Occipital lobe (tissue), 2 donors: ENCODE data around the gene TOMM5. TPM values are rescaled to one million over a fixed set of nuclear protein-coding genes. Genes with fewer than 3 reads are reported as not detected.

ENCODE experiments used
- DNase-seq: peaks from one replicate; lab custom pipeline; 2025; lab: John Stamatoyannopoulos, UW
- total RNA-seq: library from RNA; depleted of rRNA; stranded (reverse); fragments of >200 nt; gene quantifications from one replicate; pipeline ENCODE4 v1.2.3, GENCODE V29; 2014

The TOMM5 gene
- total RNA-seq, result 59.1 TPM

GRCh38 chr9:37592108-37592951 is at the start of gene TOMM5:
TSS of gene TOMM5 (minus strand) at chr9:37592597. CDS start at chr9:37592532, 65 bp downstream.
- peak; percentile 87 for DNase-seq

GRCh38 chr9:37641331-37641730 is 48.9 kb upstream of the TOMM5 start:
- no peak for DNase-seq

GRCh38 chr9:37640246-37640645 is 47.8 kb upstream of the TOMM5 start:
- no peak for DNase-seq

GRCh38 chr9:37639841-37640240 is 47.4 kb upstream of the TOMM5 start:
- DNase-seq, result no peak

- no peak for DNase-seq
These were observed 46.8 kb upstream of the TOMM5 start for GRCh38 chr9:37639109-37639762.

- no peak for DNase-seq
These were observed 44.4 kb upstream of the TOMM5 start for GRCh38 chr9:37636511-37637448.

GRCh38 chr9:37635808-37636207 is 43.4 kb upstream of the TOMM5 start:
- DNase-seq, result no peak

- no peak for DNase-seq
These were observed 40.1 kb upstream of the TOMM5 start for GRCh38 chr9:37632479-37632878.

- DNase-seq, result no peak
These were observed 34.4 kb upstream of the TOMM5 start for GRCh38 chr9:37626708-37627292.

GRCh38 chr9:37625758-37626147 is 33.4 kb upstream of the TOMM5 start:
- DNase-seq, result no peak

- DNase-seq, result no peak
These were observed 32.8 kb upstream of the TOMM5 start for GRCh38 chr9:37625036-37625757.

GRCh38 chr9:37624073-37624472 is 31.7 kb upstream of the TOMM5 start:
- DNase-seq, result no peak

GRCh38 chr9:37623267-37623666 is 30.9 kb upstream of the TOMM5 start:
- no peak for DNase-seq

GRCh38 chr9:37622462-37622861 is 30.1 kb upstream of the TOMM5 start:
- DNase-seq, result no peak

GRCh38 chr9:37621273-37622121 is 29.1 kb upstream of the TOMM5 start:
- DNase-seq, result no peak

- no peak for DNase-seq
These were observed 28.0 kb upstream of the TOMM5 start for GRCh38 chr9:37620396-37620795.

GRCh38 chr9:37619806-37620205 is 27.4 kb upstream of the TOMM5 start:
- no peak for DNase-seq

GRCh38 chr9:37618817-37619216 is 26.4 kb upstream of the TOMM5 start:
- DNase-seq, result no peak

GRCh38 chr9:37617832-37618231 is 25.4 kb upstream of the TOMM5 start:
- DNase-seq, result no peak

GRCh38 chr9:37617161-37617560 is 24.8 kb upstream of the TOMM5 start:
- DNase-seq, result no peak
